Hepatic stellate cell (primary cell): Measurements from ENCODE around the gene STT3B.
"Not testable (repeated sequence)": the region's sequence is repeated elsewhere in the genome, so short reads cannot be mapped to it uniquely, and the experiment has no call there.

ENCODE experiments used
- DNase-seq: peaks from one replicate; pipeline ENCODE4 v3.0.0; 2011; ENCODE audit warnings: low spot score

The STT3B gene

DNA sequence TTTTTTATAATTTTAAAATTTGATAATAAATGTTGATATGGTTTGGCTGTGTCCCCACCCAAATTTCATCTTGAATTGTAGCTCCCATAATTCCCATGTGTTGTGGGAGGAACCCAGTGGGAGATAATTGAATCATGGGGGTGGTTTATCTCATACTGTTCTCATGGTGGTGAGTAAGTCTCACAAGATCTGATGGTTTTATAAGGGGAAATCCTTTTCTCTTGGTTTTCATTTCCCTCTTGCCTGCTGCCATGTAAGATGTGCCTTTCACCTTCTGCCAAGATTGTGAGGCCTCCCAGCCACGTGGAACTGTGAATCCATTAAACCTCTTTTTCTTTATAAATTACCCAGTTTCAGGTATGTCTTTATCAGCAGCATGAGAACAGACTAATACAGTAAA is 72.6 kb downstream of the STT3B start:
- DNase-seq = not testable (repeated sequence)

DNA sequence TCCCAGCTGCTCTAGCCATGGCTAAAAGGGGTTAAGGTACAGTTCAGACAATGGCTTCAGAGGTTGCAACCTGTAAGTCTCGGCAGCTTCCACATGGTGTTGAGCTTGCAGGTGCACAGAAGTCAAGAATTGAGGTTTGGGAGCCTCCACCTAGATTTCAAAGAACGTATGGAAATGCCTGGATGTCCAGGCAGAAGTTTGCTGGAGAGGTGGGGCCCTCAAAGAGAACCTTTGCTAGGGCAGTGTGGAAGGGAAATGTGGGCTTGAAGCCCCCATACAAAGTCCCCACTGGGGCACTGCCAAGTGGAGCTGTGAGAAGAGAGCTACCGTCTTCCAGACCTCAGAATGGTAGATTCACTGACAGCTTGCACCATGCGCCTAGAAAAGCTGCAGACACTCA is 73.7 kb downstream of the STT3B start:
- no peak for DNase-seq

DNA sequence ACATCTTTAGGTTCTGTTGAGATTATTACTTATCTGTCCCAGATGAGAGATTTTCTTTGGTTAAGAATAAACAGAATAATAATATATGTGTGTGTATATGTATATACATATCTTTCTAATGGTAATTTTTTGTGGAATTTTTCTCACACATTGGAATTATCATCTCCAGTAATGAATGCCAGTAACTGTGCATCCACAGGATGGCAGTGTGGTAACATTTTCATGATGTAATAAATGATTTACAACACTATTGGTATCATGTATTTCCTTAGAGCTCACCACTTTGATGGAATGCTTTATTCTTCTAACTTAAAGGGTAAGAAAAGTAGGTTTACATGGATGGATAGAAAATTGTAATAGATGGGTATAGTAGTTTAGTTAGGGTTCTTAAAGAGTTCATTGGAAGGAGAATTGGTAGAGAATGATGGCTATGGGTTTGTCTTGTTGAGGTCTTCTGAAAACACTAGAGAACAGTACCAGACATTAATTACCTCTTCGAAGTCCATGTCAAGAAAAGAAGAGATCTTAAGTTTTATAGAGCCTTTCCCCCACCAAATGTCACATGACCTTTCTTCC is 78.1 kb downstream of the STT3B start:
- DNase-seq = peak; percentile 17

DNA sequence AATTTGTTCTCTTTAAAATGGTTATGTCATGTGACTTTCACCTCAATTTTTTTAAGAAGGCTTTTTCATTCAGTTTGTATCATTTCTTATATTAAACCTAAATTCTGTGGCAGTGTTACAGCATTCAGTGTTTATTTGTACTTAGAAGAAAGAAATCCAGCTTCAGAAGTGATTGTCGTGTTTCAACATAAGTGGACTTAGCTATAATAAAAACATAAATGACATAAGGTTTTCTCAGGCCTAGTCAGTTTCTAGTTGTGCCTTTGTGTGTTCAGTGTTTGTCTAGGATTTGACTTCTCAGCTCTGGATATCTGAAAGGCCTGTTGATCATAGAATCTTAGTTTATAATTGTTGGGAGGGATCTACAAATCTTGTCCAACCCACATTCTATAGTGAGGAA is 80.5 kb downstream of the STT3B start:
- no peak for DNase-seq

DNA sequence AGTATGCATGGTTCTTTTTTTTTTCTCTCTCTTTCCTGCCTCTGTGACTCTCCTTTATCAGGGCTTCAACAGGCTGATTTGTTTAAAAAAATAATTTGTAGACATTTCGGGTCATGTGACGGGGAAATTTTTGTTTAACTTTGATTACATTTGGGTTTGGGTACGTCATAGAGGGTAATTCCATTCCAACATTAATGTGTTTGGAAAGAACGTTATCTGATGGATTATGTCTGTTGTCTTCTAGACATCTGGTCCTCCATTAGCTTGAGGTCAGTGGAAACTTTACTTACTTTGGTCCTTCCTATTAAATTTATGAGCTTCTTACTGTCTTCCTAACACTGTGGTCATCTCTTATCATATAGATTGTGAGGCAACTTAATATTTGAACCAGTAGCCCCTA is 80.9 kb downstream of the STT3B start:
- DNase-seq = no peak

DNA sequence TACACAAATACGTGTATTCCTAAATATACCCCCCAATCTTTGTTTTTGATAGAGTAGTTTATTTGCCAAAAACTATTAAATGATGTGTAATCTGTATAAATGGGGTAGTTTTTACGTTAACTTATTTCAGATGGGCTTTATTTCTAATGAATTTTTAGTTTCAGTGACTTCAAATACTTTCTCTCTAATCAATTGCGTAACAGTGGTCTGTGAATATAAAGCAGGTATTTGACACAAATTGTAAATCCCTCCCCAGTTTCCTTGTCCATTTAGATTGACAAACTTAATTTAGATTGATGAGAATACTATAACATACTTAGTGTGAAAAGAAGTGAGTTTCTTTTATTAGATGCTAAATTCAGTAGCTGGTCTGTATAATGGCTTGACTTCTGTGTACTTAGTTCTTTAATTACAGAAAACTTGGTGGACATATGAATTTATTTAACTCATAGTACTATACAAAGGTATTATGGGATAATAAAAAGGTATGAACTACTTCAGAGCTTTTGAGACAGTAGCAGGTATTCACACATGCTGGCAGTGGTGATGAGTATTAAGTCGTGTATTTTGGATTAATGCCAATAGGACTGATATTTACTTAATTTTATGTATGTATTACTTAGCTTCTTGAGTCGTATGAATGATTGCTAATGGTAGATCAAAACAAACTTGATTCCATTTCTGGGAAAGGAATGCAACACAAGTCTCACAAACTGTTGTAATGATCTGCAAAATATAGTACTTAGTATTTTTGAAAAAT is 81.6 kb downstream of the STT3B start:
- DNase-seq = no peak

DNA sequence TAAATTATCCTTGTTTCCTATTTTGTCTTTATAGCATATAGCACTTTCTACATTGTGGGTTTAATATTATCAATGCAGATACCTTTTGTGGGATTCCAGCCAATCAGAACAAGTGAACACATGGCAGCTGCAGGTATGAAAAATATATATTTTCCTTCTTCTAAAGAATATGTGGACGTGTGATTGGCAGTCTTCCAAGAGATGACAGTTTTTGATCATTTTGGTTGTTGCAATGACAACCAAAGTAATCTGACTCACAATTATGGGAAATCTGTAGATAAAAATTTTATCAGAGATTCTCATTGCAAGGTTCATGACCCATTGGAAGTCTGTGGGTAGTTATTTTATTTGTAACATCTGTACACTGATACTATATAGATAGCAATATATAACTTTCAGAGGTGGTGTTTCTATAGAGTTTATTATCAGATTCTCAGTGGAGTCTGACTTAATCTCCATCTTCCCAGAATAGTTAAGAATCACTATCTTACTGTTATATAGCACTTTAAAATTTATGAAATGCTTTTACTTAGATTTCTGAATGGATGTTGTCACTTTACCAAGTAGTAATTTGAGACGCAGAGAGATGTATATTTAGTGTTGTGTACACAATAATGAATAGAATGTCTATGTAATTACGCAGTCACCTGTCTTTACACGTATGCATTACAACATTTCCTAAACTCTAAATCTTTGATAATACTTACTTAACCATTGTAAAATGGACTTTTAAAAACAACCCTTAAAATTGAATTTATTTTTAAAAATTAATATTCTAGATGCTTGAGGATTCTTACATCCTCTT is 82.5 kb downstream of the STT3B start:
- DNase-seq = no peak

DNA sequence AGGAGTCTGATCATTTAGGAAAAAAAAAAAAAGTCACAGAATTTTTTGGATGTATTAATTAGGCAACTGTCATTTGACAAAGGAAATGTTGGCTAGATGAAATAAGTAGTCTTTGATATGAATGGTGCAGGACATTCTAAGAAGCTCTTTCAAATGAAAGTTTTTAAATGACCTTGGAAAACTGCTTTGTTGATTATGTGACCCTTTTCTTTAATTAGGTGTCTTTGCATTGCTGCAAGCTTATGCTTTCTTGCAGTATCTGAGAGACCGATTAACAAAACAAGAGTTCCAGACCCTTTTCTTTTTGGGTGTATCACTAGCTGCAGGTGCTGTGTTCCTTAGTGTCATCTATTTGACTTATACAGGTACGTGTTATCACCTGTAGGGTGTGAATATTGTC is 84.0 kb downstream of the STT3B start:
- DNase-seq = no peak

DNA sequence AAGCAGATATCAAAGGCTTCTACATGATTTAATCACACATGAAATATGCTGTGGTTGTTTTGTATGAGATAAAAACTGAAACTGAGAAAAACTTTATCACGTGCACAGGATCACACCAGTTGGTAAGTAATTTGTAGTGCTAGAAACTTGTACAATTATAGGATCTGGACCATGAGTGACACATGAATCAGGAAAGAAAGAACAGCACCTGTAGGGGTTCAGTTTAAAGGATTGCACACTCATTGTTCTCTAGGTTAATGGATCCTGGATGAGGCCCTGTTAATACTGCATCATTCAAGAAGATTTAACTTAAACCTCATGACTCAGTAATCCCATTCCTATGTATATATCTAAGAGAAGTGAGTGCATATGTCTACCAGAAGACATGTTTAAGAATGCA is 87.9 kb downstream of the STT3B start:
- DNase-seq = no peak

DNA sequence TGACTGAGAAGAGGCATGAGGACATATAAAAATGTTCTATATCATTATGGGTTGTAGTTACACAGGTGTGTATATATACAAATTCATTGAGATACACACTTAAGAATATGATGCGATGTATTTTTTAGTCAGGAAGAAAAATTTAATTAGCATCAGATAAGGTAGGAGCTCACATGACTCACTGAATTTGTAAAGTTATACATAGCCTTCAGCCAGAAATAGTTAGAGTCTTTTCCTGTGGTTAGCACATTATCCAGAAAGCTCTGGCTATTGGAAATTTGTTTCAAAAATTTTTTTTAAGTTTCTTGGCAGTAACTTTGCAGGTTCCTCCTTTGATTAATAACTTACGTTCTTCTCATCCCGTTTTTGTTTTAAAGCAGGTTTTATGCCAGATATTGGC is 88.6 kb downstream of the STT3B start:
- no peak for DNase-seq

DNA sequence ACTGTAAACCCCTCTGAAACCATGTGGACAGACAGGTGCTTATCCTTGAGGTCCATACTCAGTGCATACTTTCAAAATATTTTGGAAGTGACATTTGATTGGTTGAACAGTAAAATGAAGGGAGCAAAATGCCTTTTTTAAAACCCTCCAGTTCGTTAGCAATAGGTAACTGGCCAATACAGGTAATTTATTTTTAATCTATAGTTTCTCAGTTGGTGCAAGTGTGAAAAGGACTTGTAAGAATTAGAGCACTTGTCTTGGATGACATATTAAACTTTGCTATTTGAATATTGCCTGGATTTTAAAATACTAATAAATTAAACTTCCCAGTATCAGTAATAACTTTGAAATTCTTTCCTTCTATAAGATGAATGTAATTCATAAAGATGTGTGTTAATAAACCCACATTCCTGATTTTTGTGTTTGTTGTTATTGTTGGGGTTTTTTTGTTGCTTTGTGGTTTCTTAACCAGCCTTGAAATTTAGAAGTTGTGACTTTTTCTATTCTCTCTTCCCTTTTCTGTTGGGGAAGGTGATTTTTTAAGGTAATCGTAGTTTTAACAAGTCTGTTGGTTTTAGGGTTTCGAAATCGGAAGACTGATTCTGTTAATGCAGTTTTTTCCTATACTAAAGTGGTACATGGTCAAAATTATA is 90.0 kb downstream of the STT3B start:
- DNase-seq = no peak

DNA sequence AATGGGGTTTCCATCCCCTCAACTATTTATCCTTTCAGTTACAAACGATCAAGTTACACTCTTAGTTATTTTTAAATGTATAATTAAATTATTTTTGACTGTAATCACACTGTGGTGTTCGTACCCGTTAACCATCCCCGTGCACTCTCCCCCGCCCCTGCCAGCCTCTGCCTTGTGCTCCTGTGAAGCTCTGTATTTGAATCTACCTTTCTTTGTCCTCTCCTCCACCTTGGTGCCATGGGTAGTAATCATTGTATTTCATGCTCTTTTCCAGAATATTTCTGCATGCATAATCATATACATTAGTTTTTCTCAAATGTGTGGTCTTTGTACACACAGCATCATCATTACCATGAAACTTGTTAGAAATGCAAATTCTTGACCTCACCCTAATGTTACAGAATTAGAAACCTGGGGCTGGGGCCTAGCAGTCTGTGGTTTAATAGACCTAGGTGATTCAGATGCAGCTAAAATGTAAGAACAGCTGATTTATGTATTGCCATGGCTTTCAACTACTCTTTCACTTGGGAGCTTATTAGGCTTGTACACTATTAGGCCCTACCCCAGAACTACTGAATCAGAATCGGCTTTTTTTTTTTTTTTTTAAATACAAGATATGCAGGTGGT is 91.5 kb downstream of the STT3B start:
- DNase-seq = no peak

DNA sequence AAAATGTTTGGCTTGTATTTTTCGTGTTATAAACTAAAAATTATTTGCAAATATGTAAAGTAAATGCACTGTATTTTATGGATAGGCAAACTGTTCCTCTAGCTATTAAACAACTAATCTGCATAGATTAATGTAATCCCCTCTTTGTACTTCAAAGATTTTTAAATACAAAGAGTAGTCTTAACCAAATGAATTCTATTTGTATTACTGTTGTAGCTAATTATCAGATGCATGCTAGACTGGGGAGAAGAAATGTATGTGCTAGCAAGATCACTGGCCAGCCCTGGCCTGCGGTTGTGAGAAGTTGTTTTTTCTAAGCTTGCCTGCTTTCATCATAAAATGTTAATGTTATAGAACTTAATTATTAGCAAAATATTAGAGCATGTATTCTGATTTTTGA is 92.6 kb downstream of the STT3B start:
- DNase-seq = no peak

DNA sequence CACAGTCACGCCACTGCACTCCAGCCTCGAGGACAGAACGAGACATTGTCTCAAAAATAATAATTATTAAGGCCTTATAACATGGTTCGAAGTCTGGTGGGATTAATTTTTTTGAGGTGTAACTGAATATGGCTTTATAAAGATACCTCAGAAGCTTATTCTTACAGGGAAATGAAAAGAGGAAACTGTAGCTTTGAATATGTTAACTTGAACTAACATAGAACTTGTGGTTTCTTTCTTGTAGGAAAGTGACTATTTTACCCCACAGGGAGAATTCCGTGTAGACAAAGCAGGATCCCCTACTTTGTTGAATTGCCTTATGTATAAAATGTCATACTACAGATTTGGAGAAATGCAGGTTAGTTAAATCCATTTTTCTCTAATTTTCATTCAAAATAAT is 96.3 kb downstream of the STT3B start:
- no peak for DNase-seq

DNA sequence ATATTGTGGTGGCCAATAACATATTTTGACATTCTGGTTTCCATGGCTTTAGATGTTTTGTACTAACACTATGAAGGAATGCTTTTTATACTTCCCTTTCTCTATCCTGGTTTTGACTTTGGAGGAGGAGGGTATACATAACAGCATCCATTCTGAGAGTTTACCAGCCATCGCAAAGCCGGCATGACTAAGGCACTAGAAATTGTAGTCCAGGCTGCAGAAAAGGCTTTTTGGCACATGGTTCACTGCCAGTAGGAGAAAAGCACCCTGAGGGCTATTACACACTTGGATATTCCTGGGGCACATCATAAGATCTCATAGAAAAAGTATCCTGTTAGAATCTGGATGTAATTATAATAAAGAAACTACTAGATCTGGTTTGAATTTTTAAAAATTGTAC is 101.8 kb downstream of the STT3B start:
- DNase-seq = no peak

DNA sequence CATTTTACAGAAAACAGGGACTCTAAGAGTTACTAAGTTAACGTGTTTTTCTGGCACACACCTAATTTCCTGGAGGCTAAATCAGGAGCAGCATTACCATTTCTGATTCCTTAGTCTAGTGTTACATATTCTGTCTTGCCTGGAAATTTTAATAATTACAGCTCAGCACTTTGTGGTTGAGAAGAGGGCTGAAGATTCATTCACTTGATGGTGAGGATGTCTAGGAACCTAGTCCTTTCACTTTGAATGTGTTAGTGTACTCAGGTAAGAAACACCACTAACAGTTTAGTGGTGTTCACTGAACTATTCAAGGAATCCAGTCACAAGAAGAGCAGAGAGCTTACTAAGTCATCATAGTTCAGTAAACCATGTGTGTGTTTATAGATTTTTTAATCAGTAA is 102.8 kb downstream of the STT3B start:
- no peak for DNase-seq

DNA sequence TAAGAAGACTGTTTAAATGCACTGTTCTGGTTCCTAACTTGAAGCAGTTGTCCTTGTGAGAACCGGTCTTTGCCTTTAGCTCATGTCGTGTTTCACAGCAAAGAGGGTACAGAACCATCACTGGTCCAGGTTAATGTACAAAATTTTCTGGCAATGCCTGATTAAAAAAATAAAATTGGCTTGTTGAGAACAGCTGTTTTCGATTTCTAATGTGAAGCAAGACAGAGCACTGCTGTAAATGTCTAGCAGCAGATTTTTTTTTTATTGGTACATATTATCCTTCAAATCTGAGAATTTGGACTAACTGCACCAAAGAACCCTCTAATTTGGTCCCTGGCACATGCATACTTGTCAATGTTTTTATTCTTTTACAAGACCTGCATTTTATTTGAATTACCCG is 103.3 kb downstream of the STT3B start:
- DNase-seq = no peak

DNA sequence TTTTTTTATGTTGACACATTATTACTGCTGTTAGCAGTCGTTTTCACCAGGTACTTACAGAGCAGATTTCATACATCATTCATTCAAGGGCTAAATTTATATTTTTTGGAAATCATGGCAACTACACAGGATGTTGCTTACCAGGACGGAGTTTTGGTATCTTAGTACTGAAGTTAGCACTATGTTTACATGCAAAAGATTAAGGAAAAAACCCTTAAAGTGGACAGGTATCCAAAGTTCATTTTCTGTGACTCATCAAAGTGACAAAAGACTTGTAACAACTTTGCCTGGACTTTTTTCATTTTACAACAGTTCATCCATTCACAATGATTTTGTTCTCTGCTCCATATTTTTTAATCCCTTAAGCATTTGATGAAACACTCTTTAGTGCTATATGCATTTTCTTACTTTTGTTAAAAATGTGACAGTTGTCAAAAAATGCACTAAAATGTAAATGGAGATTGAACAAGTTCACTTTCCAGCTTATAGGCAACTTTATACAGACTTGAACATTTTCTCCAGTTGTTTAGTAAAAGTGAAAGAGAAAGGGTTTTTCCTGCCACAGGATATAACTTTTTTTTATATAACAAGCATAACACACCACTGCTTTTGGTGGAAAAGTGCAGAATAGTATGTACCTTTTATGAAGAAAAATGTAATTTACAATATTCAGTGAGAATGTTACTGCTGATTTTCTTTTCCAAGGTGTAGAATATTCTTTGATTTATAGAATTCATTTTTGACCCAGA is 104.1 kb downstream of the STT3B start:
- DNase-seq = no peak

DNA sequence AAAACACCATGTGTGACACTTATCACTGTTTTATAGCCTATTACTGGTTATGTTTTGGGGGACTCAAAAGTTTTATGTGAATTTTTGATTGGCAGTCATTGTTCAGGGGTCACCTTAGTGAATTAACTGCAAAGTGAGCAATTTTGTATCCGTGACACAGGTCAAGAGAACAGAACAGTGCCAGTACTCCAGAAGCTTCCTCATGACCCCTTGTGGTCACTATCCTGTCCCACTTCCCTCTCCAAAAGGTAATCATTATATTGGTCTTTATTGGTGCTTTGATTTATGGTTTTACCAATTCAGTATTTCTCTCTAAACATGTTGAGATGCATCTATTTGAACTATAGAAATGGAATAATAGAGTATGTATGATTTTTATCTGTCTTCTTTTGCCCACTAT is 107.1 kb downstream of the STT3B start:
- no peak for DNase-seq

DNA sequence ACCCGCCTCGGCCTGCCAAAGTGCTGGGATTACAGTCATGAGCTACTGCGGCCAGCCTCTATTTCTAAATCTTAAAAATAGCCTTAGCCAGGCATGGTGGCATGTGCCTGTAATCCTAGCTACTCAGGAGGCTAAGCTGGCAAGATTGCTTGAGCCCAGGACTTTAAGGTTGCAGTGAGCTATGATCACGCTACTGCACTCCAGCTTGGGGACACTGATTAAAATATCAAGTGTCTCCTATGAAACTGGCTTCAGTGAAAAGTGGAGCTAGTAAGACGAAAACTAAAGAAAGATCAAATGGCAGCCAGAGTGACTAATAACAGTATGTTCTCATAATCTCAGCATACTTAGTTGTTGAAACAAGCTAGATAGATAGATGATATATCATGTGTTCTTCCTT is 112.5 kb downstream of the STT3B start:
- no peak for DNase-seq

DNA sequence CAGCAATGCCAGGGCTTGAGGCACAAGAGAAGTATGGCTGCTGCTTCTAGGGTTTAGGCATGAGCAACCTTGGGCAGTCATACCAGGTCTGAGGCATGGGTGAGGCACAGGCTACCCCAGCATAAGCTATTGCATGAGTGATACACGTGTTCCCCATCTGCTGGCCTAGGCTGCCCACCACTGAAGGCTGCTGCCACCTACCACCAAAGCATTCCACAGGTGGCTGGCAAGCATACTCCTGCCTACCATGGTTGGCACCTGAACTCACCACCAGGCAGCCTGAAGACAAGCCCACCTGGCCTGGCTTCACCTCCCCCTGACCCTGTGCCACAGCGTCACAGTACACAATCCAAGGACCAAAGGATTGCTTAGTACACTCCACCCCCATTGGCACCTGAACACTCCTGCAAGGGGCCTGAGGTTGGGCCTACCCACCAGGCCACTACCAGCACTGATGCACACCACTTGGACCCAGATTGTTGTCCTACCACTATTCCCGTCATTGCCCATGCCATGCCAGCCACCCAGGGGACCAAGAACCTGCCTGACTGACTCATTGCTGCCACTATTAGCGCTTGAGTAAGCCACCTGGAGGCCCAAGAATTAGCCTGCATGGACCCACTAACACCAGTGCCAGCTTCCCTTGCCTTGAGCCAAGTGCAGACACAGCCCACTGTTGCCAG is 115.7 kb downstream of the STT3B start:
- DNase-seq = no peak
